Uterus (tissue), 4 donors: Measurements from ENCODE around the gene ITPKC. TPM values are rescaled to one million over a fixed set of nuclear protein-coding genes. Genes with fewer than 3 reads are reported as not detected.

Experiments used
- DNase-seq, 2 donors: peaks; one replicate each; pipeline ENCODE4 v3.0.0-alpha.2; 2019 to 2020
- H3K27ac ChIP-seq, 2 donors: fragments of 200-600 bp; sonication (generic); 1 replicate in 1 of 2; 2 replicates in 1 of 2; pipeline ENCODE4 v1.5.1; 2016 to 2018
- H3K27me3 ChIP-seq, 2 donors: fragments of 200-600 bp; sonication (generic); one replicate each; pipeline ENCODE4 v1.5.1; 2018 to 2019; ENCODE audit warnings: control low read depth in 1 of 2
- H3K36me3 ChIP-seq, 2 donors: fragments of 200-600 bp; sonication (generic); one replicate each; pipeline ENCODE4 v1.5.1; 2019; ENCODE audit warnings: control low read depth in 1 of 2
- H3K4me1 ChIP-seq, 2 donors: fragments of 200-600 bp; sonication (generic); one replicate each; pipeline ENCODE4 v1.5.1; 2018 to 2019; ENCODE audit warnings: control low read depth in 1 of 2
- H3K4me3 ChIP-seq, 2 donors: fragments of 200-600 bp; sonication (generic); 1 replicate in 1 of 2; 2 replicates in 1 of 2; pipeline ENCODE4 v1.5.1; 2018 to 2019; ENCODE audit warnings: mild to moderate bottlenecking in 1 of 2
- H3K9me3 ChIP-seq, 2 donors: fragments of 200-600 bp; sonication (generic); one replicate each; pipeline ENCODE4 v1.5.1; 2019; ENCODE audit warnings: control low read depth in 1 of 2
- POLR2A ChIP-seq, 2 donors: fragments of 450-650 bp; IDR thresholded peaks; one replicate each; pipeline ENCODE4 v1.6.1; 2016; ENCODE audit warnings: antibody characterized with exemption in 2 of 2, mild to moderate bottlenecking in 1 of 2, moderate library complexity in 1 of 2
- intact Hi-C: fragments of 100-400 bp; cut with DNase I; formaldehyde crosslinking; loops from one replicate; pipeline ENCODE4 v1.15.1; 2023; ENCODE audit warnings: low total_unique reads
- total RNA-seq, 4 donors: library from RNA; depleted of rRNA in 3 of 4; stranded (reverse); fragments of >200 nt in 3 of 4; gene quantifications; one replicate each; pipeline versions ENCODE4 v1.1.0 to v1.2.4, GENCODE V29; 2014 to 2023
- TF ChIP-seq, protein P1 (sequence below), 4 experiments: fragments of 200-600 bp in 2 of 4; fragments of 450-650 bp in 2 of 4; sonication (generic) in 2 of 4; IDR thresholded peaks; one replicate each; pipeline ENCODE4 v1.5.1; 2016 to 2019; ENCODE audit warnings: antibody characterized with exemption in 4 of 4, mild to moderate bottlenecking in 2 of 4, moderate library complexity in 1 of 4
- donor health status: DM: yes; HTN: yes; CAD: no.

The ITPKC gene
- total RNA-seq, 4 donors from 2014 or later = 14.4 to 41.5 (median 22.8) TPM

DNA sequence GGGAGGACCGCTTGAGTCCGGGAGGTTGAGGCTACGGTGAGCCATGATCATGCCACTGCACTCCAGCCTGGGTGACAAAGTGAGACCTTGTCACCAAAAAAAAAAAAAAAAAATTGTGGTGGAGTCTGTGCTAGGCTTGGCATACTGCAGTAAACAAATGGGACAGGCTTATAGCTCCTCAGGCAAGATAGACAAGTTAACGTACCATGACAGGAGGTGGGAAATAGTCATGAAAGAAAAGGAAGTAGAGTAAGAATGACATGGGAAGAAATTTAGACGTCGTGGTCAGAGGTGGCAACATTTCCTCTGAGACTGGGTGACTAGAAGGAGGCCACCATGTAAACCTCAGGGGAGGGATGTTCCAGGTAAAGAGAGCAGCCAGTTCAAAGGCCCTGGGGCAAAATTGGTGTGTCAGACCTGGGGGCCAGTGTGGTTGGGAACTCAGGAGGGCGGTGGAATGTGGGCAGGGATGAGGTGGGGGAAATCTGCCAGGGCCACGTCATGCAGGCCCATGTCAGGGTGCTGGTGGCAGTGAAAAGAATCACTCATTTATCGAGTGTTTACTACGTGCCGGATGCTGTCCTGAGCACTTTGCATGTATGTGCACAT, 39.7 kb downstream of the ITPKC start:
- no peak for TF ChIP-seq POLR2A (IDR thresholded peaks at IDR 0.05)
- TF ChIP-seq, protein P1, sequence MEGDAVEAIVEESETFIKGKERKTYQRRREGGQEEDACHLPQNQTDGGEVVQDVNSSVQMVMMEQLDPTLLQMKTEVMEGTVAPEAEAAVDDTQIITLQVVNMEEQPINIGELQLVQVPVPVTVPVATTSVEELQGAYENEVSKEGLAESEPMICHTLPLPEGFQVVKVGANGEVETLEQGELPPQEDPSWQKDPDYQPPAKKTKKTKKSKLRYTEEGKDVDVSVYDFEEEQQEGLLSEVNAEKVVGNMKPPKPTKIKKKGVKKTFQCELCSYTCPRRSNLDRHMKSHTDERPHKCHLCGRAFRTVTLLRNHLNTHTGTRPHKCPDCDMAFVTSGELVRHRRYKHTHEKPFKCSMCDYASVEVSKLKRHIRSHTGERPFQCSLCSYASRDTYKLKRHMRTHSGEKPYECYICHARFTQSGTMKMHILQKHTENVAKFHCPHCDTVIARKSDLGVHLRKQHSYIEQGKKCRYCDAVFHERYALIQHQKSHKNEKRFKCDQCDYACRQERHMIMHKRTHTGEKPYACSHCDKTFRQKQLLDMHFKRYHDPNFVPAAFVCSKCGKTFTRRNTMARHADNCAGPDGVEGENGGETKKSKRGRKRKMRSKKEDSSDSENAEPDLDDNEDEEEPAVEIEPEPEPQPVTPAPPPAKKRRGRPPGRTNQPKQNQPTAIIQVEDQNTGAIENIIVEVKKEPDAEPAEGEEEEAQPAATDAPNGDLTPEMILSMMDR (IDR thresholded peaks at IDR 0.05) = no peak
- H3K4me3 ChIP-seq = no peak overlapping the region
- H3K36me3 ChIP-seq = no peaks in the 10 kb centered on the region
- intact Hi-C loops = no loop called here
- DNase-seq = no peak
- peaks cover 0 to 3% of the 10 kb centered on the region in 2 donors for H3K4me1 ChIP-seq
- no peak overlapping the region for H3K27ac ChIP-seq
- no peaks in the 10 kb centered on the region for H3K27me3 ChIP-seq
- no peaks in the 10 kb centered on the region for H3K9me3 ChIP-seq

DNA sequence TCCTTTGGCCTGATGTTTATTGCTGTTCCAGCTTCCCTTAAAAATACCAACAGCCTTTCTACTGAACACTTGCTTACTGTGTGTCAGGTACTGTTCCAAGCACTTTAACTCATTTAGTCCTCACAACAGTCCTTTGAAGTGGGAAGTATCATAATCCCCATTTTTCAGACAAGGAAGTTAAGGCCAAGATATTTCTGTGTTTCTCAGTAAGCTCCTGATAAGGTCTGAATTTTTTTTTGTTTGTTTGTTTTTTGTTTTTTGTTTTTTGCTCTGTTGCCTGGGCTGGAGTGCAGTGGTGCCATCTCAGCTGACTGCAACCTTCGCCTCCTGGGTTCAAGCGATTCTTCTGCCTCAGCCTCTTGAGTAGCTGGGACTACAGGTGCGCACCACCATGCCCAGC, 41.6 kb downstream of the ITPKC start:
- intact Hi-C loops = no loop called here
- no peak overlapping the region for H3K27ac ChIP-seq
- TF ChIP-seq, protein P1 (IDR thresholded peaks at IDR 0.05) = no peak
- TF ChIP-seq POLR2A (IDR thresholded peaks at IDR 0.05) = no peak
- H3K4me1 ChIP-seq = peaks cover 0 to 3% of the 10 kb centered on the region in 2 donors
- DNase-seq = no peak
- H3K27me3 ChIP-seq = no peaks in the 10 kb centered on the region
- no peaks in the 10 kb centered on the region for H3K36me3 ChIP-seq
- H3K4me3 ChIP-seq = no peak overlapping the region
- H3K9me3 ChIP-seq = no peaks in the 10 kb centered on the region

DNA sequence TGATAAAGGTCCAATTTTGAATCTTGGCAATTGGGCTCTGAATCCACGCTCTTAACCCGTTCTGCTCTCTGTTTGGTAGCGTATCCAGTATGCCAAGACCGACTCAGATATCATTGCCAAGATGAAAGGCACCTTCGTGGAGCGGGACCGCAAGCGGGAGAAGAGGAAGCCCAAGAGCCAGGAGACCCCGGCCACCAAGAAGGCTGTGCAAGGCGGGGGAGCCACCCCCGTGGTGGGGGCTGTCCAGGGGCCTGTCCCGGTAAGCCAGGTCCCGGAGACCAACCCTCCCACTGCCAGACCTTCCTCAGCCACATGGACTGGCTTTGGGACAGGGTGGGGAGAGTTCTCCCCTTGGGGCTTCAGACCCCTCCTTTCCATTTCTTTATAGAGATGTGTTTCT, 42.4 kb downstream of the ITPKC start:
- no peaks in the 10 kb centered on the region for H3K4me1 ChIP-seq
- intact Hi-C loops = no loop called here
- H3K27me3 ChIP-seq = no peaks in the 10 kb centered on the region
- no peak for DNase-seq
- TF ChIP-seq POLR2A (IDR thresholded peaks at IDR 0.05) = no peak
- TF ChIP-seq, protein P1 (IDR thresholded peaks at IDR 0.05) = no peak
- H3K4me3 ChIP-seq = no peak overlapping the region
- H3K27ac ChIP-seq = no peak overlapping the region
- H3K9me3 ChIP-seq = no peaks in the 10 kb centered on the region
- H3K36me3 ChIP-seq = no peaks in the 10 kb centered on the region

DNA sequence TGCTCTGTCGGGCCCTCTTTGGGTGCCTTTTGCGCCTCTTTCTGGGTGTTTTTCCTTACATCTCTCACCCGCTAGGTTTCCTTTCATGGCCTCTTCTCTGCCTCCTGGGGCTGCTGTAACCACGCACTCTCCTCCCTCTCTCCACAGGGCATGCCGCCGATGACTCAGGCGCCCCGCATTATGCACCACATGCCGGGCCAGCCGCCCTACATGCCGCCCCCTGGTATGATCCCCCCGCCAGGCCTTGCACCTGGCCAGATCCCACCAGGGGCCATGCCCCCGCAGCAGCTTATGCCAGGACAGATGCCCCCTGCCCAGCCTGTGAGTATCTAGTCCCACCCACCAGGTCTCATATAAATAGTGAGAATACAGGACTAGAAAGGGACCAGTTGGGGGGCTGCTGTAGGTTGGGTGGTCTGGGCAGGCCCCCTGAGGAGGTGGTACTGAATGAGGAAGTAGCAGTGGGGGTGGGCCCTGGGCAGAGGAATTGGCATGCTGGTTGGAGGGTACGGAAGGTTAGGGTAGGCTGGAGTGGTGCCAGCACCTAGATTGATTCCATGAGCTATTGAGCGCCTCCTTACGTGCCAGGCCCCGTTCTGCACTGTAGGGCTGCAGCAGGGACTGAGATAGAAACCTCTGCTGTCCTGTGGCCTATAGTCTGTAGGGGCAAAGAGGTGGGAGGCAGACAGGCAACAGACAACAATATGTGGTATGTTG, 46.0 kb downstream of the ITPKC start:
- TF ChIP-seq, protein P1 (IDR thresholded peaks at IDR 0.05) = no peak
- TF ChIP-seq POLR2A (IDR thresholded peaks at IDR 0.05) = no peak
- no peak for DNase-seq
- H3K4me1 ChIP-seq = no peaks in the 10 kb centered on the region
- H3K27me3 ChIP-seq = no peaks in the 10 kb centered on the region
- H3K27ac ChIP-seq = no peak overlapping the region
- intact Hi-C loops = no loop called here
- no peak overlapping the region for H3K4me3 ChIP-seq
- no peaks in the 10 kb centered on the region for H3K36me3 ChIP-seq
- H3K9me3 ChIP-seq = no peaks in the 10 kb centered on the region

DNA sequence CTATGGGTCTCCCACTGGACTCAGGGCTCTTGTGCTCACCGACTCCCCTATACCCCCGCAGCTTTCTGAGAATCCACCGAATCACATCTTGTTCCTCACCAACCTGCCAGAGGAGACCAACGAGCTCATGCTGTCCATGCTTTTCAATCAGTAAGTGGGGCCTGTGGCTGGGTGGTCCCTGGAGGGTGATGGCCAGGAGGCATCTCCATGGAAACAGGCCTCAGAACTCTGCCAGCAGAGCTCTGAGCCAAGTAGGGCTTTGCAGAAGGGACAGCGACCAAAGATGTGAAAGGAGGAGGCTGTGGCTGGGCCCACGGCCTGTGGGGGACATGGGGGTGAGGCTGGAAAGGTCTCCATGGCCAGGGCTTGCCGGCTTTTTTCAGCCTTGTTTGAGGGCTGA, 46.6 kb downstream of the ITPKC start:
- H3K4me3 ChIP-seq = no peak overlapping the region
- no peaks in the 10 kb centered on the region for H3K4me1 ChIP-seq
- intact Hi-C loops = no loop called here
- H3K27me3 ChIP-seq = no peaks in the 10 kb centered on the region
- no peak overlapping the region for H3K27ac ChIP-seq
- H3K36me3 ChIP-seq = no peaks in the 10 kb centered on the region
- no peaks in the 10 kb centered on the region for H3K9me3 ChIP-seq
- TF ChIP-seq, protein P1 (IDR thresholded peaks at IDR 0.05) = no peak
- TF ChIP-seq POLR2A (IDR thresholded peaks at IDR 0.05) = no peak
- DNase-seq = no peak
